BLaER1 treated with 17β-estradiol and CSF1 and Interleukin-3, amounts not matched to agents 10 nM and 100 nM (cell line): ENCODE results near the gene AHCTF1.

ENCODE experiments used
- H3K27ac ChIP-seq, 11 experiments: shearing (Covaris generic); formaldehyde crosslinking; 2 replicates each; pipeline ENCODE4 v1.8.1; 2022
- H3K27me3 ChIP-seq, 11 experiments: shearing (Covaris generic); formaldehyde crosslinking; 2 replicates each; pipeline ENCODE4 v1.8.1; 2022
- H3K36me3 ChIP-seq, 11 experiments: shearing (Covaris generic); formaldehyde crosslinking; 2 replicates each; pipeline ENCODE4 v1.8.1; 2022
- H3K4me1 ChIP-seq, 10 experiments: shearing (Covaris generic); formaldehyde crosslinking; 2 replicates each; pipeline ENCODE4 v1.8.1; 2022
- H3K4me2 ChIP-seq, 11 experiments: shearing (Covaris generic); formaldehyde crosslinking; 2 replicates each; pipeline ENCODE4 v1.8.1; 2022
- H3K4me3 ChIP-seq, 10 experiments: shearing (Covaris generic); formaldehyde crosslinking; 2 replicates each; pipeline ENCODE4 v1.8.1; 2022
- H3K9ac ChIP-seq, 11 experiments: shearing (Covaris generic); formaldehyde crosslinking; 2 replicates each; pipeline ENCODE4 v1.8.1; 2022
- H3K9me3 ChIP-seq, 11 experiments: shearing (Covaris generic); formaldehyde crosslinking; replicated peaks in 1 of 11; 2 replicates each; pipeline ENCODE4 v1.8.1; 2022
- H4K20me1 ChIP-seq, 11 experiments: shearing (Covaris generic); formaldehyde crosslinking; 2 replicates each; pipeline ENCODE4 v1.8.1; 2022
- Cebpa-rat ChIP-seq, 11 experiments: shearing (Covaris generic); IDR thresholded peaks; 2 replicates each; pipeline ENCODE4 v1.8.1; 2022

AHCTF1 gene

DNA sequence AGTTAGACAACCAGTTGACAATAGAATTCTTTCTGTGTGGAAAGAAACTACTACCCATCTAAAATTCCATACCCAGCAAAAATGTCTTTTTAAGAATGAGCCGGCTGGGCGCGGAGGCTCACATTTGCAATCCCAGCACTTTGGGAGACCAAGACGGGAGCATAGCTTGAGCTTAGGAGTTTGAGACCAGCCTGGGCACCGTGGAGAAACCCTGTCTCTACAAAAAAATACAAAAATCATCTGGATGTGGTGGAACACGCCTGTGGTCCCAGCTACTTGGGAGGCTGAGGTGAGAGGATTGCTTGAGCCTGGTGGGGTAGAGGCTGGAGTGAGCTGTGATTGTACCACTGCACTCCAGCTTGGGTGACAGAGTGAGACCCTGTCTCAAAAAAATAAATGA, 128.4 kb downstream of the AHCTF1 start:
- H4K20me1 ChIP-seq = no peaks in the 10 kb centered on the region

GRCh38 chr1:246801241-246802020, 130.3 kb downstream of the AHCTF1 start:
- H3K9me3 ChIP-seq = peaks cover 22 to 36% (median 27%) of the 10 kb centered on the region in 11 experiments

More for the DNA sequence above, 128.4 kb downstream of the AHCTF1 start:
- Histone ChIP-seq H3K9me3 (peaks cover 22 to 36% (median 27%) of the 10 kb centered on the region in 11 experiments), H3K36me3 (no peaks in the 10 kb centered on the region), H3K27me3 (no peaks in the 10 kb centered on the region), H3K4me1 (peaks cover 0 to 14% (median 0%) of the 10 kb centered on the region in 10 experiments; a peak in 4 of 20 replicates), H3K9ac (no peak overlapping the region), H3K4me2 (no peak overlapping the region), H3K4me3 (no peak overlapping the region), H3K27ac (no peak overlapping the region)
- TF ChIP-seq Cebpa-rat (IDR thresholded peaks at IDR 0.05) = no peak

DNA sequence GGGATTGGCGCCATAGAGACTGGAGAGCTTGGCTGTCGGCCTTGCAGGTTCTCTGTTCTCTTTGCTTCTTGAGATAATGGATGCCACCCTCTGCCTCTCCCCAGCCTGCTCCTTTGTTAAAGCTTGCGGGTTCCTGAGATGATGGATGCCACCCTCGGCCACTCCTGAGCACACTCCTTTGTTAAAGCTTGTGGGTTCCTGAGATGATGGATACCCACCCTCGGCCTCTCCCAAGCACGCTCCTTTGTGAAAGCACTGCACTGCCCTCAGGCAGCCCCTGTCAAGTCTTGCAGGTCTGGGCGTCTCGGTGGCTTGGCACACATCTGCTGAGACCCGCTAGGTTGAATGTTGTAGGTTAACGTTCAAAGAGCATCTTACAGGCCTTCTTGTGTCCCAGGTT, 131.0 kb downstream of the AHCTF1 start:
- H3K36me3 ChIP-seq = no peaks in the 10 kb centered on the region
- H3K4me2 ChIP-seq = 0 out of 22 replicates have a peak overlapping the region, but pooled peaks of 1 of the 11 experiments have one; percentile 5

More at GRCh38 chr1:246801241-246802020, 130.3 kb downstream of the AHCTF1 start:
- no peaks in the 10 kb centered on the region for H3K36me3 ChIP-seq
- no peak overlapping the region for H3K9ac ChIP-seq
- no peak overlapping the region for H3K4me3 ChIP-seq
- no peak for TF ChIP-seq Cebpa-rat (IDR thresholded peaks at IDR 0.05)
- H4K20me1 ChIP-seq = no peaks in the 10 kb centered on the region
- H3K27ac ChIP-seq = no peak overlapping the region
- H3K4me2 ChIP-seq = no peak overlapping the region
- H3K4me1 ChIP-seq = peaks cover 0 to 26% (median 3%) of the 10 kb centered on the region in 10 experiments; a peak in 6 of 20 replicates
- no peaks in the 10 kb centered on the region for H3K27me3 ChIP-seq

DNA sequence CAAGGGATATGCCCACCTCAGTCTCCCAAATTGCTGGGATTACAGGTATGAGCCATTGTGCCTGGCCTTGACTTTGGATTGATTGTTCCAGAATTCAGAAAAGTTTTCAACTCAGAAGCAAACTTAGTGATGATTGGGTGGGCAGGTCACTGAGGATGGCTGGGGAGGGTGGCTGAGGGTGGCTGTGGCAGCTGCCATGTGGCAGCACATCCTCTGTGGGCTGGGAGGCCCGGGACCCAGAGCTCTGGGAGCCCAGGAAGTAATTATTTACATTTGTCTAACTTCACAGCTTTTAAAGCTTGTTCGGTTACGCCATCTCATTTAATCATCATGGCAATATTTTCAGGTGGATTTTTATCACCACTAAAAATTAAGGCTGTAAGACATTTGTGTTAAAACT, 131.4 kb downstream of the AHCTF1 start:
- Histone ChIP-seq H3K4me1 (peaks cover 0 to 27% (median 4%) of the 10 kb centered on the region in 10 experiments; a peak in 11 of 20 replicates), H3K27me3 (no peaks in the 10 kb centered on the region), H3K36me3 (no peaks in the 10 kb centered on the region), H4K20me1 (no peaks in the 10 kb centered on the region), H3K27ac (no peak overlapping the region), H3K9ac (no peak overlapping the region), H3K4me3 (no peak overlapping the region), H3K4me2 (peak overlapping the region in 3 of 11 experiments; percentile 5; a peak in 1 of 22 replicates), H3K9me3 (peaks cover 22 to 37% (median 29%) of the 10 kb centered on the region in 11 experiments)
- TF ChIP-seq Cebpa-rat (IDR thresholded peaks at IDR 0.05) = no peak

More for the DNA sequence above, 131.0 kb downstream of the AHCTF1 start:
- no peak overlapping the region for H3K27ac ChIP-seq
- no peak for TF ChIP-seq Cebpa-rat (IDR thresholded peaks at IDR 0.05)
- H3K9me3 ChIP-seq = peaks cover 22 to 37% (median 28%) of the 10 kb centered on the region in 11 experiments
- no peak overlapping the region for H3K4me3 ChIP-seq
- H4K20me1 ChIP-seq = no peaks in the 10 kb centered on the region
- no peaks in the 10 kb centered on the region for H3K27me3 ChIP-seq
- H3K4me1 ChIP-seq = peaks cover 0 to 26% (median 3%) of the 10 kb centered on the region in 10 experiments; a peak in 6 of 20 replicates
- no peak overlapping the region for H3K9ac ChIP-seq

GRCh38 chr1:246798606-246799496, 132.9 kb downstream of the AHCTF1 start:
- H3K9me3 ChIP-seq = peaks cover 19 to 32% (median 24%) of the 10 kb centered on the region in 11 experiments
- H3K9ac ChIP-seq = no peak overlapping the region
- H3K4me2 ChIP-seq = peak overlapping the region in 1 of 11 experiments; percentile 2; a peak in 2 of 22 replicates
- H3K36me3 ChIP-seq = no peaks in the 10 kb centered on the region
- no peaks in the 10 kb centered on the region for H3K27me3 ChIP-seq
- peaks cover 8 to 39% (median 15%) of the 10 kb centered on the region in 10 experiments for H3K4me1 ChIP-seq
- no peak overlapping the region for H3K27ac ChIP-seq
- no peak for TF ChIP-seq Cebpa-rat (IDR thresholded peaks at IDR 0.05)
- no peaks in the 10 kb centered on the region for H4K20me1 ChIP-seq
- H3K4me3 ChIP-seq = no peak overlapping the region

DNA sequence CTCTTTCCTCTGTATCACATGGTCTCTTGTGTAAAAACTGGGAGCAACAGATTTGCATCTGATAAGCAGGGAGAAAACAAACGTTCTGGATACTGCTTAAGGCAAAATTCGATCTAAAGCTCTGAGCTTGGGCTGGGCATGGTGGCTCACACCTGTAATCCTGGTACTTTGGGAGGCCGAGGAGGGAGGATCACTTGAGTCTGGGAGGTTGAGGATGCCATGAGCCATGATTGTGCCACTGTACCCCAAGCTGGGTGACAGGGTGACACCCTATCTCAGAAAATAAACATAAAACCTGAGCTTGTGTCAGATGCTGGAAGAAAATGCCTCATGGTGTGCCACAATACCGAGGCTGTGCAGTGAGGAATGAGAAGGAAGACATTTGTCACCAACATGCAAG, 133.6 kb downstream of the AHCTF1 start:
- no peak for TF ChIP-seq Cebpa-rat (IDR thresholded peaks at IDR 0.05)
- Histone ChIP-seq H3K9ac (no peak overlapping the region), H3K36me3 (no peaks in the 10 kb centered on the region), H4K20me1 (no peaks in the 10 kb centered on the region), H3K4me2 (peak overlapping the region in 4 of 11 experiments; percentile 2 to 46 (median 20); a peak in 6 of 22 replicates), H3K9me3 (peaks cover 12 to 25% (median 16%) of the 10 kb centered on the region in 11 experiments), H3K4me3 (no peak overlapping the region), H3K27me3 (no peaks in the 10 kb centered on the region), H3K4me1 (peaks cover 13 to 45% (median 21%) of the 10 kb centered on the region in 10 experiments), H3K27ac (no peak overlapping the region)

DNA sequence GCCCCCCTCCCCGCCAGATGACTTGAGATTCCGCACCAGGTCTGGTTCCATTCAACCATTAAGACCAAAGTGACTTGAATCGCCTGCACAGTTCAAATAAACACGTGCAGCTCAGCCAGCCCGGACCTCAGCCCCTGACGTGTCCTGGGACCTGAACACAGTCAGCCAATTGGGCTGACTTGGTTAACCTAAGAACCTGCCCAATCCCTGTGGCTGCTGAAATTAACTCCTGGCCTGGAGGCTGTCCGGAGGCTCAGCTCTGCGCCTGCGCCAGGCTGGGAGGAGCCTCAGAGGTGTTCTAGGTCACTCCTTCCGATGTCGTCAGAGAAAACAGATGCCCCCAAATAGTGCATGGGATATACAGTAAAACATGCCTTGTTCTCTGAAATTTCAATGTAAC, 134.2 kb downstream of the AHCTF1 start:
- Histone ChIP-seq H3K4me2 (peak overlapping the region in 4 of 11 experiments; percentile 2 to 46 (median 20); a peak in 6 of 22 replicates), H3K9me3 (peaks cover 7 to 20% (median 11%) of the 10 kb centered on the region in 11 experiments; a peak in 21 of 22 replicates), H4K20me1 (no peaks in the 10 kb centered on the region), H3K27me3 (no peaks in the 10 kb centered on the region), H3K4me1 (peaks cover 13 to 50% (median 26%) of the 10 kb centered on the region in 10 experiments), H3K36me3 (no peaks in the 10 kb centered on the region), H3K4me3 (no peak overlapping the region), H3K9ac (no peak overlapping the region), H3K27ac (no peak overlapping the region)
- TF ChIP-seq Cebpa-rat (IDR thresholded peaks at IDR 0.05) = no peak

GRCh38 chr1:246797157-246797556, 134.6 kb downstream of the AHCTF1 start:
- TF ChIP-seq Cebpa-rat (IDR thresholded peaks at IDR 0.05) = no peak
- Histone ChIP-seq H3K27me3 (no peaks in the 10 kb centered on the region), H3K9me3 (peaks cover 2 to 16% (median 7%) of the 10 kb centered on the region in 11 experiments; a peak in 17 of 22 replicates), H3K9ac (no peak overlapping the region), H3K4me2 (peak overlapping the region in 3 of 11 experiments; percentile 2 to 25 (median 14); a peak in 3 of 22 replicates), H3K27ac (no peak overlapping the region), H4K20me1 (no peaks in the 10 kb centered on the region), H3K36me3 (no peaks in the 10 kb centered on the region), H3K4me3 (no peak overlapping the region), H3K4me1 (peaks cover 13 to 52% (median 28%) of the 10 kb centered on the region in 10 experiments)
